ENCODE data around the gene SPATA25. TPM values are rescaled to one million over a fixed set of nuclear protein-coding genes. Genes with fewer than 3 reads are reported as not detected.

SPATA25 gene
- total RNA-seq, 1 experiment from 2014 or later, result 0.40 TPM

GRCh38 chr20:45898285-45898684, 10.9 kb upstream of the SPATA25 start:
- no peaks in the 10 kb centered on the region for H4K20me1 ChIP-seq (ENCODE audit: low read length)
- H3K27ac ChIP-seq (ENCODE audit: low read length), result no peak overlapping the region
- no peak overlapping the region for H3K9ac ChIP-seq (ENCODE audit: low read length)
- H3K9me3 ChIP-seq (ENCODE audit: low read length), result no peaks in the 10 kb centered on the region
- no peak overlapping the region for H3K4me2 ChIP-seq (ENCODE audit: low read length)
- H3K79me2 ChIP-seq (ENCODE audit: low read length), result no peaks in the 10 kb centered on the region
- ChIA-PET CTCF (no interaction called here), POLR2A (ENCODE audit: unreplicated experiment) (no interaction called here)
- no peaks in the 10 kb centered on the region for H3K9me2 ChIP-seq (replicated peaks; ENCODE audit: low read length)
- peaks cover 16% of the 10 kb centered on the region; the same call in 1 of the 2 replicates for H3K36me3 ChIP-seq (ENCODE audit: low read depth, low read length)
- no peaks in the 10 kb centered on the region for H3K4me1 ChIP-seq (ENCODE audit: insufficient read depth, low read length)
- H3K27me3 ChIP-seq (ENCODE audit: low read length), result no peaks in the 10 kb centered on the region
- TF ChIP-seq EZH2 (IDR thresholded peaks at IDR 0.05; ENCODE audit: low read length, unreplicated experiment) (no peak), CTCF (conservative IDR thresholded peaks at IDR 0.05; ENCODE audit: low read depth, low read length) (no peak), EZH2phosphoT487 (IDR thresholded peaks at IDR 0.05; ENCODE audit: borderline replicate concordance, low read length) (no peak)
- H3K4me3 ChIP-seq (ENCODE audit: low read length), result no peak overlapping the region
- no peak for DNase-seq
- no peaks in the 10 kb centered on the region for H3F3A ChIP-seq (ENCODE audit: low read length, unreplicated experiment)
- intact Hi-C loops (cut with micrococcal nuclease), result no loop called here
- H2AFZ ChIP-seq (ENCODE audit: low read length), result no peak overlapping the region
- ATAC-seq, result no peak
- TSS peak; percentile 26 for BruUV-seq (replicated peaks)

- Histone ChIP-seq H3K36me3 (ENCODE audit: low read depth, low read length) (peaks cover 16% of the 10 kb centered on the region; the same call in 1 of the 2 replicates), H3K9me2 (replicated peaks; ENCODE audit: low read length) (no peaks in the 10 kb centered on the region), H3F3A (ENCODE audit: low read length, unreplicated experiment) (no peaks in the 10 kb centered on the region), H3K9ac (ENCODE audit: low read length) (no peak overlapping the region), H4K20me1 (ENCODE audit: low read length) (no peaks in the 10 kb centered on the region), H3K4me3 (ENCODE audit: low read length) (no peak overlapping the region), H3K4me1 (ENCODE audit: insufficient read depth, low read length) (peaks cover 6% of the 10 kb centered on the region; the same call in 1 of the 2 replicates), H3K27me3 (ENCODE audit: low read length) (no peaks in the 10 kb centered on the region), H3K4me2 (ENCODE audit: low read length) (no peak overlapping the region), H3K27ac (ENCODE audit: low read length) (no peak overlapping the region), H3K9me3 (ENCODE audit: low read length) (no peaks in the 10 kb centered on the region), H3K79me2 (ENCODE audit: low read length) (no peaks in the 10 kb centered on the region), H2AFZ (ENCODE audit: low read length) (no peak overlapping the region)
- TF ChIP-seq CTCF (conservative IDR thresholded peaks at IDR 0.05; ENCODE audit: low read depth, low read length) (no peak), EZH2 (IDR thresholded peaks at IDR 0.05; ENCODE audit: low read length, unreplicated experiment) (no peak), EZH2phosphoT487 (IDR thresholded peaks at IDR 0.05; ENCODE audit: borderline replicate concordance, low read length) (no peak)
- no TSS peak for BruUV-seq (replicated peaks)
- ATAC-seq (no peak), DNase-seq (no peak)
- CTCF ChIA-PET, result no interaction called here
- POLR2A ChIA-PET (ENCODE audit: unreplicated experiment), result no interaction called here
- intact Hi-C loops (cut with micrococcal nuclease), result no loop called here
Observed at GRCh38 chr20:45897692-45898091, 10.3 kb upstream of the SPATA25 start.

GRCh38 chr20:45897289-45897688, 9.9 kb upstream of the SPATA25 start:
- ATAC-seq (no peak), DNase-seq (no peak)
- Histone ChIP-seq H3K27ac (ENCODE audit: low read length) (no peak overlapping the region), H3K4me1 (ENCODE audit: insufficient read depth, low read length) (peaks cover 10% of the 10 kb centered on the region; the same call in 1 of the 2 replicates), H2AFZ (ENCODE audit: low read length) (no peak overlapping the region), H4K20me1 (ENCODE audit: low read length) (no peaks in the 10 kb centered on the region), H3F3A (ENCODE audit: low read length, unreplicated experiment) (no peaks in the 10 kb centered on the region), H3K9me2 (replicated peaks; ENCODE audit: low read length) (no peaks in the 10 kb centered on the region), H3K27me3 (ENCODE audit: low read length) (no peaks in the 10 kb centered on the region), H3K9ac (ENCODE audit: low read length) (no peak overlapping the region), H3K36me3 (ENCODE audit: low read depth, low read length) (peaks cover 16% of the 10 kb centered on the region; the same call in 1 of the 2 replicates), H3K4me3 (ENCODE audit: low read length) (no peak overlapping the region), H3K9me3 (ENCODE audit: low read length) (no peaks in the 10 kb centered on the region), H3K79me2 (ENCODE audit: low read length) (0 out of 2 replicates have a peak, but pooled peaks cover under 1% of the 10 kb centered on the region), H3K4me2 (ENCODE audit: low read length) (no peak overlapping the region)
- intact Hi-C loops (cut with micrococcal nuclease), result no loop called here
- CTCF ChIA-PET, result no interaction called here
- BruUV-seq (replicated peaks), result no TSS peak
- POLR2A ChIA-PET (ENCODE audit: unreplicated experiment), result no interaction called here
- no peak for TF ChIP-seq EZH2phosphoT487 (IDR thresholded peaks at IDR 0.05; ENCODE audit: borderline replicate concordance, low read length)
- TF ChIP-seq CTCF (conservative IDR thresholded peaks at IDR 0.05; ENCODE audit: low read depth, low read length), result no peak
- TF ChIP-seq EZH2 (IDR thresholded peaks at IDR 0.05; ENCODE audit: low read length, unreplicated experiment), result no peak
